ENCODE results near the gene AMPH. TPM values are rescaled to one million over a fixed set of nuclear protein-coding genes. Genes with fewer than 3 reads are reported as not detected.

Gene AMPH
- total and polyA plus RNA-seq, 9 of the 15 experiments (the other 6 are each of a cell fraction or from before 2014, with no cell fraction given), result 0.03 to 0.35 TPM; not detected in 7

DNA sequence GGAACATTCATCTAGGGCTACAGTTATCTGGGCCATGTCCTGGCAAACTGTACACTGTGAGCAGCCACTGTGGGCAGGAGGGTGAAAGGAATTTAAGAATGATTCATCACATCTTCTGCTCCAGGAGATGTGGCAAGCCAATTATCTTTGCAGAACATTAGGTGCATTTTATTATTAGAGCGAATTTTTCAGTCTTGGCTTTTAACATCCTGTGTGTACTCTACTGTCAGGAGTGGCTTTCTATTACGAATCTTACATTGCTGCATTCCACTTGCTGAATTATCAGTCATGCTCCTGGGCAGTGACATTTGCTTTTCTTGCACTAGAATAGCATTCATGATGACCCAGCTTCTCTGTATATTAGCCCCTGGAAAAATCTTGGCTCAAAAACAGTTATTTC lies 248.5 kb downstream of the AMPH start (continued):
- TF ChIP-seq, protein P1, sequence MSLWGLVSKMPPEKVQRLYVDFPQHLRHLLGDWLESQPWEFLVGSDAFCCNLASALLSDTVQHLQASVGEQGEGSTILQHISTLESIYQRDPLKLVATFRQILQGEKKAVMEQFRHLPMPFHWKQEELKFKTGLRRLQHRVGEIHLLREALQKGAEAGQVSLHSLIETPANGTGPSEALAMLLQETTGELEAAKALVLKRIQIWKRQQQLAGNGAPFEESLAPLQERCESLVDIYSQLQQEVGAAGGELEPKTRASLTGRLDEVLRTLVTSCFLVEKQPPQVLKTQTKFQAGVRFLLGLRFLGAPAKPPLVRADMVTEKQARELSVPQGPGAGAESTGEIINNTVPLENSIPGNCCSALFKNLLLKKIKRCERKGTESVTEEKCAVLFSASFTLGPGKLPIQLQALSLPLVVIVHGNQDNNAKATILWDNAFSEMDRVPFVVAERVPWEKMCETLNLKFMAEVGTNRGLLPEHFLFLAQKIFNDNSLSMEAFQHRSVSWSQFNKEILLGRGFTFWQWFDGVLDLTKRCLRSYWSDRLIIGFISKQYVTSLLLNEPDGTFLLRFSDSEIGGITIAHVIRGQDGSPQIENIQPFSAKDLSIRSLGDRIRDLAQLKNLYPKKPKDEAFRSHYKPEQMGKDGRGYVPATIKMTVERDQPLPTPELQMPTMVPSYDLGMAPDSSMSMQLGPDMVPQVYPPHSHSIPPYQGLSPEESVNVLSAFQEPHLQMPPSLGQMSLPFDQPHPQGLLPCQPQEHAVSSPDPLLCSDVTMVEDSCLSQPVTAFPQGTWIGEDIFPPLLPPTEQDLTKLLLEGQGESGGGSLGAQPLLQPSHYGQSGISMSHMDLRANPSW (CRISPR knock-in tag; IDR thresholded peaks at IDR 0.05), result no peak
- TF ChIP-seq BRD9 (IDR thresholded peaks at IDR 0.05; ENCODE audit: low read depth, partially characterized antibody) (no peak), NR2F6 (CRISPR knock-in tag; IDR thresholded peaks at IDR 0.05) (no peak), NFATC3 (IDR thresholded peaks at IDR 0.05) (no peak), PURB (CRISPR knock-in tag; IDR thresholded peaks at IDR 0.05; ENCODE audit: low read depth) (no peak)

- Histone ChIP-seq H4K20me1 (replicated peaks; ENCODE audit: control insufficient read depth, insufficient read depth, low read length) (no peaks in the 10 kb centered on the region), H3K36me3 (ENCODE audit: control insufficient read depth, insufficient read depth, low read length) (peaks cover 65% of the 10 kb centered on the region), H3K9ac (ENCODE audit: insufficient read depth in 1 of 2, low read depth in 2 of 2, low read length in 2 of 2) (no peak overlapping the region), H3K27me3 (ENCODE audit: control insufficient read depth in 2 of 2, insufficient read depth in 2 of 2, low read length in 2 of 2) (no peaks in the 10 kb centered on the region), H3K4me1 (replicated peaks in 1 of 2; ENCODE audit: control insufficient read depth in 2 of 2, insufficient read depth in 2 of 2, low read length in 2 of 2) (no peaks in the 10 kb centered on the region), H2AFZ (ENCODE audit: low read depth, low read length) (no peak overlapping the region), H3K27ac (ENCODE audit: extremely low read depth, low read depth, low read length) (no peak overlapping the region), H3K79me2 (ENCODE audit: control insufficient read depth, insufficient read depth, low read length) (no peaks in the 10 kb centered on the region), H3K9me3 (replicated peaks; ENCODE audit: control insufficient read depth, insufficient read depth, low read depth, low read length) (no peaks in the 10 kb centered on the region), H3K4me2 (ENCODE audit: insufficient read depth, low read length) (no peak overlapping the region), H3K4me3 (no peak overlapping the region), H3K9me1 (ENCODE audit: control insufficient read depth, insufficient read depth, low read length) (no peaks in the 10 kb centered on the region)
- POLR2A ChIA-PET, result no interaction called here
- ATAC-seq (no peak), FAIRE-seq (no peak), DNase-seq (ENCODE audit: extremely low read depth in 1 of 4, low spot score in 3 of 4) (no peak)
- in situ Hi-C loops (cut with MboI) (no loop called here), intact Hi-C loops (cut with micrococcal nuclease) (no loop called here)
- CTCF ChIA-PET (ENCODE audit: low intra/inter-chr PET ratio), result interaction anchor here (1.9 kb wide), 1 partner anchor 269 kb away, joined by 5 read pairs; no protein-coding TSS in a partner anchor
- BruUV-seq (replicated peaks), result no TSS peak
- 90% methylated on average over 3 of the region's 4 CpGs for WGBS (ENCODE audit: insufficient coverage, low coverage, missing lambda C conversion rate)
- TF ChIP-seq, protein P2, sequence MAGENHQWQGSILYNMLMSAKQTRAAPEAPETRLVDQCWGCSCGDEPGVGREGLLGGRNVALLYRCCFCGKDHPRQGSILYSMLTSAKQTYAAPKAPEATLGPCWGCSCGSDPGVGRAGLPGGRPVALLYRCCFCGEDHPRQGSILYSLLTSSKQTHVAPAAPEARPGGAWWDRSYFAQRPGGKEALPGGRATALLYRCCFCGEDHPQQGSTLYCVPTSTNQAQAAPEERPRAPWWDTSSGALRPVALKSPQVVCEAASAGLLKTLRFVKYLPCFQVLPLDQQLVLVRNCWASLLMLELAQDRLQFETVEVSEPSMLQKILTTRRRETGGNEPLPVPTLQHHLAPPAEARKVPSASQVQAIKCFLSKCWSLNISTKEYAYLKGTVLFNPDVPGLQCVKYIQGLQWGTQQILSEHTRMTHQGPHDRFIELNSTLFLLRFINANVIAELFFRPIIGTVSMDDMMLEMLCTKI (IDR thresholded peaks at IDR 0.05; ENCODE audit: partially characterized antibody), result no peak
- no peak for TF ChIP-seq PURB (CRISPR knock-in tag; IDR thresholded peaks at IDR 0.05; ENCODE audit: low read depth)
- no peak for TF ChIP-seq HNRNPLL (IDR thresholded peaks at IDR 0.05; ENCODE audit: low read depth, low read length, poor library complexity, severe bottlenecking)
- no peak for TF ChIP-seq MAFK (IDR thresholded peaks at IDR 0.05; ENCODE audit: low read length)
- no peak for TF ChIP-seq ZEB2 (IDR thresholded peaks at IDR 0.05)
- no peak for TF ChIP-seq ZNF311 (CRISPR knock-in tag; IDR thresholded peaks at IDR 0.05)
- TF ChIP-seq, protein P3, sequence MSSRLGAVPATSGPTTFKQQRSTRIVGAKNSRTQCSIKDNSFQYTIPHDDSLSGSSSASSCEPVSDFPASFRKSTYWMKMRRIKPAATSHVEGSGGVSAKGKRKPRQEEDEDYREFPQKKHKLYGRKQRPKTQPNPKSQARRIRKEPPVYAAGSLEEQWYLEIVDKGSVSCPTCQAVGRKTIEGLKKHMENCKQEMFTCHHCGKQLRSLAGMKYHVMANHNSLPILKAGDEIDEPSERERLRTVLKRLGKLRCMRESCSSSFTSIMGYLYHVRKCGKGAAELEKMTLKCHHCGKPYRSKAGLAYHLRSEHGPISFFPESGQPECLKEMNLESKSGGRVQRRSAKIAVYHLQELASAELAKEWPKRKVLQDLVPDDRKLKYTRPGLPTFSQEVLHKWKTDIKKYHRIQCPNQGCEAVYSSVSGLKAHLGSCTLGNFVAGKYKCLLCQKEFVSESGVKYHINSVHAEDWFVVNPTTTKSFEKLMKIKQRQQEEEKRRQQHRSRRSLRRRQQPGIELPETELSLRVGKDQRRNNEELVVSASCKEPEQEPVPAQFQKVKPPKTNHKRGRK (tag; IDR thresholded peaks at IDR 0.05), result no peak
- TF ChIP-seq BMI1 (IDR thresholded peaks at IDR 0.05; ENCODE audit: low read length), result no peak
- TF ChIP-seq ILF3 (IDR thresholded peaks at IDR 0.05; ENCODE audit: borderline replicate concordance), result no peak
- TF ChIP-seq CHD1 (IDR thresholded peaks at IDR 0.05; ENCODE audit: low read length), result no peak
- no peak for TF ChIP-seq ZNF551 (CRISPR knock-in tag; IDR thresholded peaks at IDR 0.05)
- TF ChIP-seq ARID3B (CRISPR knock-in tag; IDR thresholded peaks at IDR 0.05; ENCODE audit: borderline replicate concordance), result no peak
Observed at GRCh38 chr7:38375453-38375852, 255.7 kb downstream of the AMPH start.

Measured in K562 (cell line).